HCT116 (cell line): ENCODE data around the gene HOXA2. TPM values are rescaled to one million over a fixed set of nuclear protein-coding genes. Genes with fewer than 3 reads are reported as not detected.
A peak's percentile ranks its signal among the peaks of the same experiment; 100 is the strongest.

Experiments used
- ATAC-seq: fragments of 200-7000 bp; cut with Tn5 transposase; 2 replicates; pipeline ENCODE4 v1.9.1; 2020; ENCODE audit warnings: mild to moderate bottlenecking, moderate library complexity
- BruUV-seq: library from RNA; stranded (reverse); fragments of 400-500 nt; replicated peaks from 2 replicates; lab custom pipeline; 2021; lab: Mats Ljungman, UMichigan
- CTCF ChIA-PET: fragments of 300-600 bp; sonication (Branson Sonifier 250); formaldehyde crosslinking; loops from one replicate; lab custom pipeline; 2021; ENCODE audit warnings: antibody characterized with exemption; lab: Charles Lee
- POLR2A ChIA-PET: fragments of 300-600, 350-600 bp; sonication (Branson Sonifier 250); formaldehyde crosslinking; loops from one replicate; lab custom pipeline; 2021; ENCODE audit warnings: antibody characterized with exemption; lab: Charles Lee
- RAD21 ChIA-PET, 2 experiments: fragments of 300-600 bp; sonication (Branson Sonifier 250); formaldehyde crosslinking; loops; one replicate each; lab custom pipeline; 2023; ENCODE audit warnings: low total read pairs in 2 of 2; ENCODE audit not compliant: uncharacterized antibody in 2 of 2, unreplicated experiment in 2 of 2, low non-redundant PET in 1 of 2; lab: Charles Lee
- DNase-seq: peaks from one replicate; pipeline ENCODE4 v3.0.0-alpha.2; 2010; ENCODE audit warnings: low read depth, low spot score
- H2AFZ ChIP-seq: fragments of 200-600 bp; shearing (Covaris generic), sonication (generic); 2 replicates; pipeline ENCODE4 v1.6.1; 2017; ENCODE audit warnings: low read depth, mixed run types, mixed read lengths, antibody characterized with exemption, low read length; ENCODE audit not compliant: poor library complexity, severe bottlenecking
- H3K27ac ChIP-seq: 2 replicates; pipeline ENCODE4 v1.5.1; 2012; ENCODE audit warnings: low read depth, low read length
- H3K27me3 ChIP-seq: fragments of 200-600 bp; sonication (generic); 2 replicates; pipeline ENCODE4 v1.6.1; 2016; ENCODE audit warnings: mixed run types, low read length, mixed read lengths; ENCODE audit not compliant: insufficient read depth
- H3K36me3 ChIP-seq, 2 experiments: fragments of 200-500 bp in 1 of 2; fragments of 200-600 bp in 1 of 2; sonication (Bioruptor generic) in 1 of 2; sonication (generic) in 1 of 2; 2 replicates each; pipeline versions ENCODE4 v1.5.1 to v1.6.1; 2014 to 2016; ENCODE audit warnings: low read length in 2 of 2, inconsistent platforms in 1 of 2, mixed read lengths in 1 of 2, mixed run types in 1 of 2; ENCODE audit not compliant: insufficient read depth in 2 of 2, control insufficient read depth in 1 of 2
- H3K4me1 ChIP-seq, 2 experiments: fragments of 200-600 bp in 1 of 2; sonication (generic) in 1 of 2; 2 replicates each; pipeline versions ENCODE4 v1.5.1 to v1.6.1; 2012 to 2017; ENCODE audit warnings: low read length in 2 of 2, inconsistent platforms in 1 of 2, mild to moderate bottlenecking in 1 of 2, mixed read lengths in 1 of 2, mixed run types in 1 of 2, moderate library complexity in 1 of 2; ENCODE audit not compliant: insufficient read depth in 2 of 2, control insufficient read depth in 1 of 2
- H3K4me2 ChIP-seq: fragments of 200-600 bp; sonication (generic); 2 replicates; pipeline ENCODE4 v1.6.1; 2017; ENCODE audit warnings: mixed run types, low read length, mixed read lengths
- H3K4me3 ChIP-seq, 2 experiments: fragments of 200-600 bp in 1 of 2; sonication (generic) in 1 of 2; replicated peaks in 1 of 2; 2 replicates each; pipeline ENCODE4 v1.5.1; 2011 to 2016; ENCODE audit warnings: low read length in 2 of 2, control low read depth in 1 of 2, low read depth in 1 of 2, mild to moderate bottlenecking in 1 of 2, mixed read lengths in 1 of 2, mixed run types in 1 of 2
- H3K79me2 ChIP-seq: fragments of 200-600 bp; sonication (generic); 2 replicates; pipeline ENCODE4 v1.6.1; 2017; ENCODE audit warnings: mild to moderate bottlenecking, mixed run types, low read length, moderate library complexity, mixed read lengths; ENCODE audit not compliant: insufficient read depth
- H3K9ac ChIP-seq: fragments of 200-600 bp; sonication (generic); 2 replicates; pipeline ENCODE4 v1.6.1; 2016; ENCODE audit warnings: low read length, mixed read lengths
- H3K9me2 ChIP-seq: fragments of 200-600 bp; sonication (generic), shearing (Covaris generic); 2 replicates; pipeline ENCODE4 v1.6.1; 2017; ENCODE audit warnings: mixed run types, mild to moderate bottlenecking, moderate library complexity; ENCODE audit not compliant: insufficient read depth
- H3K9me3 ChIP-seq, 2 experiments: fragments of 200-500 bp in 1 of 2; fragments of 200-600 bp in 1 of 2; sonication (Bioruptor generic) in 1 of 2; sonication (generic) in 1 of 2; 2 replicates each; pipeline ENCODE4 v1.6.1; 2014 to 2017; ENCODE audit warnings: low read length in 2 of 2, mixed read lengths in 2 of 2, inconsistent platforms in 1 of 2, low read depth in 1 of 2, mild to moderate bottlenecking in 1 of 2, mixed run types in 1 of 2, moderate library complexity in 1 of 2; ENCODE audit not compliant: control insufficient read depth in 1 of 2, insufficient read depth in 1 of 2
- H4K20me1 ChIP-seq: fragments of 200-600 bp; sonication (generic), shearing (Covaris generic); 2 replicates; pipeline ENCODE4 v1.6.1; 2017; ENCODE audit warnings: mixed run types, mild to moderate bottlenecking, moderate library complexity; ENCODE audit not compliant: insufficient read depth
- CBX3 ChIP-seq: IDR thresholded peaks from 2 replicates; pipeline ENCODE4 v1.6.1; 2012; ENCODE audit warnings: low read depth
- CEBPB ChIP-seq: IDR thresholded peaks from 2 replicates; pipeline ENCODE4 v1.6.1; 2012; ENCODE audit warnings: low read depth
- ELF1 ChIP-seq: IDR thresholded peaks from 2 replicates; pipeline ENCODE4 v1.6.1; 2012; ENCODE audit warnings: low read depth, borderline replicate concordance
- EZH2 ChIP-seq: fragments of 200-600 bp; sonication (generic); IDR thresholded peaks from 2 replicates; pipeline ENCODE4 v1.6.1; 2017; ENCODE audit warnings: antibody characterized with exemption, mixed run types
- JUND ChIP-seq: IDR thresholded peaks from 2 replicates; pipeline ENCODE4 v1.6.1; 2012
- POLR2AphosphoS5 ChIP-seq: IDR thresholded peaks from 2 replicates; pipeline ENCODE4 v1.6.1; 2011; ENCODE audit warnings: mild to moderate bottlenecking, low read depth, low read length, moderate library complexity
- ZNF274 ChIP-seq: fragments of 200-500 bp; sonication (Bioruptor generic); IDR thresholded peaks from 2 replicates; pipeline ENCODE4 v1.6.1; 2014; ENCODE audit warnings: mild to moderate bottlenecking, low read depth, low read length, inconsistent platforms
- intact Hi-C: fragments of 100-400 bp; cut with micrococcal nuclease; formaldehyde crosslinking; loops from 2 replicates; pipeline ENCODE4 v1.10.0; 2022
- total RNA-seq: library from RNA; stranded (reverse); gene quantifications from one replicate; pipeline ENCODE4 v1.2.1, GENCODE V29; 2021; ENCODE audit not compliant: unreplicated experiment
- TF ChIP-seq, protein P1 (sequence below): IDR thresholded peaks from 2 replicates; pipeline ENCODE4 v1.6.1; 2012
- TF ChIP-seq, protein P2 (sequence below): IDR thresholded peaks from 2 replicates; pipeline ENCODE4 v1.6.1; 2012; ENCODE audit warnings: low read depth
- TF ChIP-seq, protein P3 (sequence below), 3 experiments: fragments of 200-600 bp in 1 of 3; sonication (generic) in 1 of 3; IDR thresholded peaks in 2 of 3; conservative IDR thresholded peaks in 1 of 3; 2 replicates each; pipeline ENCODE4 v1.5.1; 2012 to 2017; ENCODE audit warnings: low read depth in 2 of 3, low read length in 2 of 3, antibody characterized with exemption in 1 of 3, borderline replicate concordance in 1 of 3, control low read depth in 1 of 3, mild to moderate bottlenecking in 1 of 3, mixed read lengths in 1 of 3, mixed run types in 1 of 3, moderate library complexity in 1 of 3; ENCODE audit not compliant: insufficient read depth in 1 of 3
- TF ChIP-seq, protein P4 (sequence below): IDR thresholded peaks from 2 replicates; pipeline ENCODE4 v1.6.1; 2011; ENCODE audit warnings: mild to moderate bottlenecking, low read length, moderate library complexity; ENCODE audit not compliant: insufficient replicate concordance; ENCODE audit errors: extremely low read depth

HOXA2 gene
- total RNA-seq, 1 experiment from 2014 or later, result 0.57 TPM

DNA sequence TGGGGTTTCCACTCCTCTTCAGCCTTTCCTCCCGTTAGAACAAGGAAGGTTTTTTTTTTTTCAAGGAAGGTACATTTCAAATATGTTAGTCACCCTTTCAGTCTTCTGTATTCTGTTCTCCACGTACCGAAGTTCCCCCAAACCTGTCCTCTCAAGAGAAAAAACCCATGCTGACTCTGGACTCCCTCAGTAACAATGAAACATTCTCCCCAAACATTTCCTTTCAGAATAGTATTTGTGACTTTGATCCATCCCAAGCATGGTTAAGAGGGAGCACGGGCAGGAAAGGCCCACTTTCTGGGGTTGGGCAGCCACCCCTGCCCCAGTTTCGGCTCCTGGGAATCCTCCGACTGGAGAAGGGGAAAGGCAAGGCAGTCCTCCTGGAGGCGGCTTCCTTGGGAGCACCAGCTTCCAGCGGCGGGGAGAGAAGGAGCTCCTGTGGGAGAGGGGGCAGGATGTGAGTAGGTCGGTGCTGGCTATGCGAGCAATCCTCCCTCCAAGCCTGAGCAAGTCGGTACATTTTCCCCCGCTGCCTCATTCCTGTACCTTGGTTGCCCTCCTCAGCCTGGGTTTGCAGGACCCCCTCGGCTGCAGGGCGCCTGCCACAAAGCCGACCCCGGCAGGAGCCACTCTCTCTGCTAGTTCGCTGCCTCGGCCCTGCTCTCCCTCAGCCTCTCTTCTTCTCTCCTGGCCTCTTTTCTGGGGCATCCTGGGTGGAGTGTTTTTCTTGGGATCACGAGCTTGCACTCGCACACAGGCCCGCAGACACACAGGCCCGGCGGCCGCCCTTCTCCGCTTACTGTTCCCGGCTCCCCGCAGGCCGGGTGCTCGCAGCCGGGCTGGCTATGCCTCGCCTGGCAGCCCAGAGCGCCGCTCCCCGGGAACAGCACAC lies 4.6 kb downstream of the HOXA2 start:
- H3K27ac ChIP-seq, result no peak overlapping the region
- RAD21 ChIA-PET, result no interaction called here
- H3K9ac ChIP-seq, result peak overlapping the region; percentile 76
- CTCF ChIA-PET, result no interaction called here
- no peaks in the 10 kb centered on the region for H4K20me1 ChIP-seq
- intact Hi-C loops, result no loop called here
- TF ChIP-seq CBX3 (no peak), ZNF274 (no peak), JUND (no peak), POLR2AphosphoS5 (no peak), ELF1 (no peak), CEBPB (no peak), EZH2 (no peak)
- TF ChIP-seq, protein P1, sequence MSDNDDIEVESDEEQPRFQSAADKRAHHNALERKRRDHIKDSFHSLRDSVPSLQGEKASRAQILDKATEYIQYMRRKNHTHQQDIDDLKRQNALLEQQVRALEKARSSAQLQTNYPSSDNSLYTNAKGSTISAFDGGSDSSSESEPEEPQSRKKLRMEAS, result no peak
- TF ChIP-seq, protein P2, sequence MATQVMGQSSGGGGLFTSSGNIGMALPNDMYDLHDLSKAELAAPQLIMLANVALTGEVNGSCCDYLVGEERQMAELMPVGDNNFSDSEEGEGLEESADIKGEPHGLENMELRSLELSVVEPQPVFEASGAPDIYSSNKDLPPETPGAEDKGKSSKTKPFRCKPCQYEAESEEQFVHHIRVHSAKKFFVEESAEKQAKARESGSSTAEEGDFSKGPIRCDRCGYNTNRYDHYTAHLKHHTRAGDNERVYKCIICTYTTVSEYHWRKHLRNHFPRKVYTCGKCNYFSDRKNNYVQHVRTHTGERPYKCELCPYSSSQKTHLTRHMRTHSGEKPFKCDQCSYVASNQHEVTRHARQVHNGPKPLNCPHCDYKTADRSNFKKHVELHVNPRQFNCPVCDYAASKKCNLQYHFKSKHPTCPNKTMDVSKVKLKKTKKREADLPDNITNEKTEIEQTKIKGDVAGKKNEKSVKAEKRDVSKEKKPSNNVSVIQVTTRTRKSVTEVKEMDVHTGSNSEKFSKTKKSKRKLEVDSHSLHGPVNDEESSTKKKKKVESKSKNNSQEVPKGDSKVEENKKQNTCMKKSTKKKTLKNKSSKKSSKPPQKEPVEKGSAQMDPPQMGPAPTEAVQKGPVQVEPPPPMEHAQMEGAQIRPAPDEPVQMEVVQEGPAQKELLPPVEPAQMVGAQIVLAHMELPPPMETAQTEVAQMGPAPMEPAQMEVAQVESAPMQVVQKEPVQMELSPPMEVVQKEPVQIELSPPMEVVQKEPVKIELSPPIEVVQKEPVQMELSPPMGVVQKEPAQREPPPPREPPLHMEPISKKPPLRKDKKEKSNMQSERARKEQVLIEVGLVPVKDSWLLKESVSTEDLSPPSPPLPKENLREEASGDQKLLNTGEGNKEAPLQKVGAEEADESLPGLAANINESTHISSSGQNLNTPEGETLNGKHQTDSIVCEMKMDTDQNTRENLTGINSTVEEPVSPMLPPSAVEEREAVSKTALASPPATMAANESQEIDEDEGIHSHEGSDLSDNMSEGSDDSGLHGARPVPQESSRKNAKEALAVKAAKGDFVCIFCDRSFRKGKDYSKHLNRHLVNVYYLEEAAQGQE, result no peak
- TF ChIP-seq, protein P3, sequence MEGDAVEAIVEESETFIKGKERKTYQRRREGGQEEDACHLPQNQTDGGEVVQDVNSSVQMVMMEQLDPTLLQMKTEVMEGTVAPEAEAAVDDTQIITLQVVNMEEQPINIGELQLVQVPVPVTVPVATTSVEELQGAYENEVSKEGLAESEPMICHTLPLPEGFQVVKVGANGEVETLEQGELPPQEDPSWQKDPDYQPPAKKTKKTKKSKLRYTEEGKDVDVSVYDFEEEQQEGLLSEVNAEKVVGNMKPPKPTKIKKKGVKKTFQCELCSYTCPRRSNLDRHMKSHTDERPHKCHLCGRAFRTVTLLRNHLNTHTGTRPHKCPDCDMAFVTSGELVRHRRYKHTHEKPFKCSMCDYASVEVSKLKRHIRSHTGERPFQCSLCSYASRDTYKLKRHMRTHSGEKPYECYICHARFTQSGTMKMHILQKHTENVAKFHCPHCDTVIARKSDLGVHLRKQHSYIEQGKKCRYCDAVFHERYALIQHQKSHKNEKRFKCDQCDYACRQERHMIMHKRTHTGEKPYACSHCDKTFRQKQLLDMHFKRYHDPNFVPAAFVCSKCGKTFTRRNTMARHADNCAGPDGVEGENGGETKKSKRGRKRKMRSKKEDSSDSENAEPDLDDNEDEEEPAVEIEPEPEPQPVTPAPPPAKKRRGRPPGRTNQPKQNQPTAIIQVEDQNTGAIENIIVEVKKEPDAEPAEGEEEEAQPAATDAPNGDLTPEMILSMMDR (IDR thresholded peaks at IDR 0.05 in 2 of 3, conservative IDR thresholded peaks at IDR 0.05 in 1 of 3; ENCODE audit: borderline replicate concordance in 1 of 3, insufficient read depth in 1 of 3, low read depth in 2 of 3, low read length in 2 of 3), result no peak
- TF ChIP-seq, protein P4, sequence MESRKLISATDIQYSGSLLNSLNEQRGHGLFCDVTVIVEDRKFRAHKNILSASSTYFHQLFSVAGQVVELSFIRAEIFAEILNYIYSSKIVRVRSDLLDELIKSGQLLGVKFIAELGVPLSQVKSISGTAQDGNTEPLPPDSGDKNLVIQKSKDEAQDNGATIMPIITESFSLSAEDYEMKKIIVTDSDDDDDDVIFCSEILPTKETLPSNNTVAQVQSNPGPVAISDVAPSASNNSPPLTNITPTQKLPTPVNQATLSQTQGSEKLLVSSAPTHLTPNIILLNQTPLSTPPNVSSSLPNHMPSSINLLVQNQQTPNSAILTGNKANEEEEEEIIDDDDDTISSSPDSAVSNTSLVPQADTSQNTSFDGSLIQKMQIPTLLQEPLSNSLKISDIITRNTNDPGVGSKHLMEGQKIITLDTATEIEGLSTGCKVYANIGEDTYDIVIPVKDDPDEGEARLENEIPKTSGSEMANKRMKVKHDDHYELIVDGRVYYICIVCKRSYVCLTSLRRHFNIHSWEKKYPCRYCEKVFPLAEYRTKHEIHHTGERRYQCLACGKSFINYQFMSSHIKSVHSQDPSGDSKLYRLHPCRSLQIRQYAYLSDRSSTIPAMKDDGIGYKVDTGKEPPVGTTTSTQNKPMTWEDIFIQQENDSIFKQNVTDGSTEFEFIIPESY, result no peak
- TF ChIP-seq, all 23 proteins: peak for 0
- POLR2A ChIA-PET, result interaction anchor here (1.4 to 1.6 kb wide), 2 partner anchors 14 to 16 kb away, joined by 3 to 6 read pairs; no protein-coding TSS in a partner anchor
- Histone ChIP-seq H3K27me3 (no peaks in the 10 kb centered on the region), H3K4me2 (peak overlapping the region; percentile 79), H2AFZ (no peak overlapping the region), H3K4me1 (peaks cover 10 to 19% of the 10 kb centered on the region in 2 experiments; a peak in 3 of 4 replicates), H3K9me2 (no peaks in the 10 kb centered on the region), H3K79me2 (peaks cover 25% of the 10 kb centered on the region), H3K36me3 (no peaks in the 10 kb centered on the region), H3K9me3 (no peaks in the 10 kb centered on the region), H3K4me3 (peak overlapping the region; percentile 74 to 86)
- DNase-seq (no peak), ATAC-seq (no peak)
- no TSS peak for BruUV-seq
